Parathyroid adenoma (tissue), 2 donors: ENCODE measurements around the gene TMPRSS6.

Experiments used
- H2AFZ ChIP-seq: fragments of 300-600 bp; sonication (generic); one replicate; pipeline ENCODE4 v1.7.0; 2017; ENCODE audit warnings: antibody characterized with exemption, mild to moderate bottlenecking
- H3K27ac ChIP-seq: fragments of 300-600 bp; sonication (generic); one replicate; pipeline ENCODE4 v1.7.0; 2017
- H3K27me3 ChIP-seq: fragments of 300-600 bp; sonication (generic); one replicate; pipeline ENCODE4 v1.7.0; 2017; ENCODE audit warnings: low read length; ENCODE audit not compliant: control insufficient read depth, insufficient read depth
- H3K36me3 ChIP-seq: fragments of 300-600 bp; sonication (generic); one replicate; pipeline ENCODE4 v1.7.0; 2017; ENCODE audit warnings: low read length; ENCODE audit not compliant: control insufficient read depth, insufficient read depth
- H3K4me1 ChIP-seq: fragments of 300-600 bp; sonication (generic); one replicate; pipeline ENCODE4 v1.7.0; 2017; ENCODE audit warnings: control low read depth
- H3K4me2 ChIP-seq: fragments of 300-600 bp; sonication (generic); one replicate; pipeline ENCODE4 v1.7.0; 2017; ENCODE audit warnings: low read length
- H3K4me3 ChIP-seq: fragments of 300-600 bp; sonication (generic); one replicate; pipeline ENCODE4 v1.7.0; 2017; ENCODE audit warnings: low read depth, low read length
- H3K79me2 ChIP-seq: fragments of 300-600 bp; sonication (generic); one replicate; pipeline ENCODE4 v1.7.0; 2017; ENCODE audit warnings: control low read depth
- H3K9ac ChIP-seq: fragments of 300-600 bp; sonication (generic); one replicate; pipeline ENCODE4 v1.7.0; 2017; ENCODE audit warnings: mild to moderate bottlenecking
- H3K9me3 ChIP-seq: fragments of 300-600 bp; sonication (generic); one replicate; pipeline ENCODE4 v1.7.0; 2017; ENCODE audit warnings: low read length; ENCODE audit not compliant: control insufficient read depth
- TF ChIP-seq, protein P1 (sequence below): fragments of 300-600 bp; sonication (generic); IDR thresholded peaks from one replicate; pipeline ENCODE4 v1.7.0; 2017; ENCODE audit warnings: antibody characterized with exemption, mild to moderate bottlenecking
- donor health status: primary hyperparathyroidism.

Gene TMPRSS6

DNA sequence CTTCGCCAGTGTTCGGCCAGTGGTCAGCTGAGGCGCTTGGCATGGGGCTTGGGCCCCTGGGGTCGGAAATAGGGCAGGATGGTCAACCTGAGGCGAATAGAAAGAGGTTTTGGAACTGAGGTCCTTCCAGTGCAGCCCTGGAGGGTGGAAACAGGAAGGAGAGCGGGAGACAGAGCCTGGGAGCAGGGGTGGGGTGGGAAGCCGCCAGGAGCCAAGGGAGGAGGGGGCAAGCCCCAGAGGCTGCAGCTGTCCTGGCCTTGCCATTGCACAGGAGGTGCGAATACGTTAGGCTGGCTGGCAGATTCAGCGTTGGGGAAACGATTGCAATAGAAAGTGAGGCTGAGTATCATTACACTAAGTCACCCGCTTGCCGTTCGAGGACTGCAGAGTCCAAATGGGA, 71.8 kb downstream of the TMPRSS6 start:
- TF ChIP-seq, protein P1, sequence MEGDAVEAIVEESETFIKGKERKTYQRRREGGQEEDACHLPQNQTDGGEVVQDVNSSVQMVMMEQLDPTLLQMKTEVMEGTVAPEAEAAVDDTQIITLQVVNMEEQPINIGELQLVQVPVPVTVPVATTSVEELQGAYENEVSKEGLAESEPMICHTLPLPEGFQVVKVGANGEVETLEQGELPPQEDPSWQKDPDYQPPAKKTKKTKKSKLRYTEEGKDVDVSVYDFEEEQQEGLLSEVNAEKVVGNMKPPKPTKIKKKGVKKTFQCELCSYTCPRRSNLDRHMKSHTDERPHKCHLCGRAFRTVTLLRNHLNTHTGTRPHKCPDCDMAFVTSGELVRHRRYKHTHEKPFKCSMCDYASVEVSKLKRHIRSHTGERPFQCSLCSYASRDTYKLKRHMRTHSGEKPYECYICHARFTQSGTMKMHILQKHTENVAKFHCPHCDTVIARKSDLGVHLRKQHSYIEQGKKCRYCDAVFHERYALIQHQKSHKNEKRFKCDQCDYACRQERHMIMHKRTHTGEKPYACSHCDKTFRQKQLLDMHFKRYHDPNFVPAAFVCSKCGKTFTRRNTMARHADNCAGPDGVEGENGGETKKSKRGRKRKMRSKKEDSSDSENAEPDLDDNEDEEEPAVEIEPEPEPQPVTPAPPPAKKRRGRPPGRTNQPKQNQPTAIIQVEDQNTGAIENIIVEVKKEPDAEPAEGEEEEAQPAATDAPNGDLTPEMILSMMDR = no peak
- H3K4me1 ChIP-seq = no peaks in the 10 kb centered on the region

DNA sequence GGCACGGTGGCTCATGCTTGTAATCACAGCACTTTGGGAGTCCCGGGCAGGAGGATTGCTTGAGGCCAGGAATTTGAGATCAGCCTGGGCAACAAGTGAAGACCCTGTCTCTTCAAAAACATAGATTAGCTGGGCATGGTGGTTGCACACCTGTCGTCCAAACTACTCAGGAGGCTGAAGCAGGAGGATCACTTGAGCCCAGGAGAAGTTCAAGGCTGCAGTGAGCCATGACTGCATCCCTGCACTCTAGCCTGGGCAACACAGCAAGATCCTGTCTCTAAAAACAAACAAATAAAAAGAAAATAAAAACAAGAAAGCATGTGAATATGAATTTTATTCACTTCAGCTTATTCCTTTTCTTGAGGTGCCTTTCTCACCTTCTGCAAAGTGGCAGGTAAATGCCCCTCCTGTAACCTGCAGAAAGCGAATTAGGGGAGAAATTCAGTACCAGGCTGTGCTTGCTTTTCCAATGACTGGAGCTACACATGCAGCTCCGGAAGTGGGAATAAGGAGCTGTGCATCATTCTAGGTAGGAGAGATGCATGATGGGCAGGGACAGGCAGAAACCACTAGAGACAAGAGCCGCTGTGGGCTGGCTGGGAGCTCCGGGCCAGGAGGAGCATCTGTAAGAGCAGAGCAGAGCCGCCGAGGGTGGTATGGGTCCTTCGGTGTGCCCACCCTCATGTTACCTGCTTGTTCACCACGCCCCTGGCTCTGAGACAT, 72.7 kb downstream of the TMPRSS6 start:
- H2AFZ ChIP-seq = no peak overlapping the region
- no peak overlapping the region for H3K27ac ChIP-seq
- no peaks in the 10 kb centered on the region for H3K79me2 ChIP-seq
- no peaks in the 10 kb centered on the region for H3K9me3 ChIP-seq
- H3K27me3 ChIP-seq = no peaks in the 10 kb centered on the region
- TF ChIP-seq, protein P1 = no peak
- H3K36me3 ChIP-seq = no peaks in the 10 kb centered on the region
- no peak overlapping the region for H3K4me3 ChIP-seq
- no peak overlapping the region for H3K9ac ChIP-seq
- no peak overlapping the region for H3K4me2 ChIP-seq
- H3K4me1 ChIP-seq = no peaks in the 10 kb centered on the region

More for the DNA sequence above, 71.8 kb downstream of the TMPRSS6 start:
- no peak overlapping the region for H3K4me3 ChIP-seq
- H3K27ac ChIP-seq = no peak overlapping the region
- no peak overlapping the region for H3K9ac ChIP-seq
- no peaks in the 10 kb centered on the region for H3K27me3 ChIP-seq
- H2AFZ ChIP-seq = no peak overlapping the region
- H3K36me3 ChIP-seq = no peaks in the 10 kb centered on the region
- no peaks in the 10 kb centered on the region for H3K9me3 ChIP-seq
- H3K4me2 ChIP-seq = no peak overlapping the region
- H3K79me2 ChIP-seq = no peaks in the 10 kb centered on the region

DNA sequence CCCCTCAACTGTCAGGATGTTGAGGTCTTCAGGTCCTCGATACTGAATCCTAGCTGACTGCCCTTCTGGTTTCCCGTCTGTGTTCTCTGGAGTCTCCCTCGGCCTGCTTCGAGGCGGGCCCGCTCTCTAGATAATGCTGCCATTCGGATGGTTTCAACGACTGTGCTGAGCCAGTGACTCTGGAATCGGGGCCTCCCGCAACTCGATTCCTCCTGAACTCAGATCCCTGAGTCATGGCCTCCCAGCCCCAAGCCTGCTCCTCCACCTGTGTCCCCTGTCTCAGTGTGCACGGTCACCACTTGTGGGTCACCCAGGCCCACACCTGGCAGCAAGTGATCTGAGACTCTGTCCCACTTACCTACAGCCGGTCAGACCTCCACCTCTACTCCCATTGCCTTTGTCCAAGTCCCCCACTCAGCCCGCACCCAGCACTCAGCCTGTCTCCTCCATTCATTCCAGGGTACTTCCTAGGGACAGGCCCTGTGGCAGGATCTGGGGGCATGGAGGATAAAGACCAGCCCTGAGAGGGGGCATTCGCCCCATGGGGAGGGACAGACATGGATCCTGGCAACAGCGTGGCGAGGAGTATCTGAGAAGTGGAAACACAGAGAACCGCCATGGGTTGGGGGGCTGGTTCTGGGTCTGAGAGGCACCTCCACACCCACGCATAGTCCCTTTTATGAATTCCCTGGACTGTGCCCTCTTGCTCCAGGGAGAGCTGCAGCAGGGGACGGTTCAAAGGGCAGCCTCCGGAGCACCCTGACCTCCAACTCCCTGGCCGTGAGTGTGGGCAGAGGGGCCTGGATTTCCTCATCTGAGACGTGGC, 75.7 kb downstream of the TMPRSS6 start:
- no peak overlapping the region for H3K27ac ChIP-seq
- H3K27me3 ChIP-seq = no peaks in the 10 kb centered on the region
- no peaks in the 10 kb centered on the region for H3K4me1 ChIP-seq
- no peak overlapping the region for H3K9ac ChIP-seq
- H3K4me3 ChIP-seq = no peak overlapping the region
- H3K36me3 ChIP-seq = no peaks in the 10 kb centered on the region
- H2AFZ ChIP-seq = no peak overlapping the region
- H3K79me2 ChIP-seq = no peaks in the 10 kb centered on the region
- no peaks in the 10 kb centered on the region for H3K9me3 ChIP-seq
- H3K4me2 ChIP-seq = no peak overlapping the region
- TF ChIP-seq, protein P1 = no peak

DNA sequence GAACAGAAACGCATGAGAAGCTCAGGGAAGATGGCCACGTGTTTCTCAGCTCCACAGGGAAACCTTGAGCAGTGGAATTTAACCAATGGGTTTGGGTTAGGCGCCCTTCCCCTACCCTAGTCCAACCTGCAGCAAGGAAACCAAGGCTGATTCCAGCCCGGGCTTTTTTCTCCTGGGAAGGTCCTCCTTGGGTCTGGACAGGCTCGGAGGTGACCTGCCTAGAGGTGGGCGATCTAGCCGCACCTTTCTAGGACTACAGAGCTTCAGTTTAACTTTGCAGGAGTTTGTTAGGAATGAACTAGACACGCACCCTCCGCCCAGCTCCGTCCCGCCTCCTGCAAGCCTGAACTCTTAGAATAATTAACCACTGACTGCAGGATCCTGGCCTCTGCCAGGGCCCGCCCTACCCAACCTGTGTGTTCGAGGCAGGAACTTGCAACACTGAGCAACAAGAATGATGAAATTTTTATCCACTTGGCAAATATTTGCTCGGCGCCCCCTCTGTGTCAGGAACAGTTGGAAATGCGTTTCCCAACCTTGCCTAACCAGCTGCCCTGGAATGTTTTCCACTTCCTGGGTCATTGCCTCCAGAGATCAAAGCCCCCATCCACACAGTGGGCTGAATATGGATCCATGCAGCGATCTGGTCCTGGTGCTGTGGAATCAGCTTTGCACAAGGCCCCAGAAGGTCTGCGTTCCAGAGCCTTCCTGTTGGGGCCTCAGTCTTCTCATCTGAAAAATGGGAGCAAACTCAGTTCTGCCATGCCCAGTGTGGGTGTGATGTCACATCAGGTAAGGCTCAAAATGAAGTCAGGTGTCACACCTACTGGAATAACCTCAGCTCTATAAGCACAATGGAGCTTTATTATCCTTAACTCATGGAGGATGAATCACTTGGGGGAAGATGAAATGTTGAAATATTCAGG, 76.7 kb downstream of the TMPRSS6 start:
- Histone ChIP-seq H3K36me3 (no peaks in the 10 kb centered on the region), H3K27me3 (no peaks in the 10 kb centered on the region), H3K4me1 (no peaks in the 10 kb centered on the region), H2AFZ (no peak overlapping the region), H3K4me2 (no peak overlapping the region), H3K27ac (no peak overlapping the region), H3K9ac (no peak overlapping the region), H3K9me3 (no peaks in the 10 kb centered on the region), H3K79me2 (no peaks in the 10 kb centered on the region), H3K4me3 (no peak overlapping the region)
- TF ChIP-seq, protein P1 = no peak
